GM12878 (cell line): ENCODE measurements around the gene AMPH. TPM values are rescaled to one million over a fixed set of nuclear protein-coding genes. Genes with fewer than 3 reads are reported as not detected.
"Not testable (repeated sequence)": the region's sequence is repeated elsewhere in the genome, so short reads cannot be mapped to it uniquely, and the experiment has no call there.

Source experiments
- ATAC-seq: fragments of 200-7000 bp; cut with Tn5 transposase; 3 replicates; pipeline ENCODE4 v1.9.1; 2020; ENCODE audit warnings: mild to moderate bottlenecking, moderate library complexity
- BruUV-seq: library from RNA; stranded (reverse); fragments of 400-500 nt; replicated peaks from 2 replicates; lab custom pipeline; 2021; lab: Mats Ljungman, UMichigan
- CTCF ChIA-PET: fragments of 300-600 bp; sonication (Branson Sonifier 250); formaldehyde crosslinking; extraction: SDS; loops from one replicate; lab custom pipeline; 2021; ENCODE audit warnings: inconsistent platforms; lab: Yijun Ruan, JAX
- POLR2A ChIA-PET: fragments of 350-600 bp; formaldehyde crosslinking; extraction: SDS; loops from one replicate; lab custom pipeline; 2021; ENCODE audit warnings: inconsistent platforms; lab: Charles Lee
- RAD21 ChIA-PET: fragments of 300-600 bp; sonication (Branson Sonifier 250); formaldehyde crosslinking; loops from one replicate; lab custom pipeline; 2023; ENCODE audit warnings: antibody characterized with exemption; ENCODE audit not compliant: unreplicated experiment; lab: Charles Lee
- SMC1A ChIA-PET: fragments of 300-600 bp; sonication (Branson Sonifier 250); formaldehyde crosslinking; loops from one replicate; lab custom pipeline; 2023; ENCODE audit not compliant: unreplicated experiment, uncharacterized antibody; lab: Charles Lee
- DNase-seq: peaks from one replicate; pipeline ENCODE4 v3.0.0-alpha.2; 2011; ENCODE audit warnings: low read depth, low spot score
- FAIRE-seq: peaks from 3 replicates; lab custom pipeline; 2011; peaks lifted over from hg19 to GRCh38; lab: Jason Lieb, UNC
- H2AFZ ChIP-seq: 2 replicates; pipeline ENCODE4 v1.6.0; 2011; ENCODE audit warnings: low read depth, low read length, control low read depth; ENCODE audit not compliant: control insufficient read depth
- H3K27ac ChIP-seq: 2 replicates; pipeline ENCODE4 v1.5.1; 2011; ENCODE audit warnings: control low read depth; ENCODE audit not compliant: control insufficient read depth, insufficient read depth
- H3K27me3 ChIP-seq, 2 experiments: replicated peaks in 1 of 2; 2 replicates each; pipeline versions ENCODE4 v1.6.0 to v1.6.1; 2011; ENCODE audit warnings: low read length in 1 of 2; ENCODE audit not compliant: control insufficient read depth in 2 of 2, insufficient read depth in 2 of 2
- H3K36me3 ChIP-seq, 2 experiments: 2 replicates each; pipeline ENCODE4 v1.5.1; 2011; ENCODE audit warnings: low read length in 1 of 2; ENCODE audit not compliant: control insufficient read depth in 2 of 2, insufficient read depth in 2 of 2
- H3K4me1 ChIP-seq: 2 replicates; pipeline ENCODE4 v1.6.1; 2011; ENCODE audit warnings: mild to moderate bottlenecking, low read length, moderate library complexity, mixed read lengths; ENCODE audit not compliant: control insufficient read depth, insufficient read depth
- H3K4me2 ChIP-seq: 2 replicates; pipeline ENCODE4 v1.6.0; 2011; ENCODE audit warnings: control low read depth; ENCODE audit not compliant: control insufficient read depth, insufficient read depth
- H3K4me3 ChIP-seq: fragments of 200-600 bp; sonication (generic); 2 replicates; pipeline ENCODE4 v1.5.1; 2016
- H3K79me2 ChIP-seq: 2 replicates; pipeline ENCODE4 v1.6.0; 2011; ENCODE audit warnings: low read length; ENCODE audit not compliant: control insufficient read depth, insufficient read depth
- H3K9ac ChIP-seq: 2 replicates; pipeline ENCODE4 v1.8.0; 2011; ENCODE audit warnings: low read length, control low read depth, mixed read lengths; ENCODE audit not compliant: control insufficient read depth, insufficient read depth
- H3K9me3 ChIP-seq: replicated peaks from 3 replicates; pipeline ENCODE4 v1.5.1; 2011; ENCODE audit warnings: mild to moderate bottlenecking, low read length; ENCODE audit not compliant: control insufficient read depth, insufficient read depth
- H4K20me1 ChIP-seq: 2 replicates; pipeline ENCODE4 v1.6.0; 2011; ENCODE audit not compliant: control insufficient read depth, insufficient read depth
- BHLHE40 ChIP-seq, 2 experiments: fragments of 450-650 bp in 1 of 2; IDR thresholded peaks; 2 replicates each; pipeline ENCODE4 v1.6.1; 2011 to 2017; ENCODE audit warnings: low read depth in 2 of 2, borderline replicate concordance in 1 of 2, improper control_type of control experiment in 1 of 2, low read length in 1 of 2, mild to moderate bottlenecking in 1 of 2
- CREB1 ChIP-seq: IDR thresholded peaks from 2 replicates; pipeline ENCODE4 v1.6.1; 2012; ENCODE audit warnings: low read depth, mild to moderate bottlenecking, inconsistent platforms
- CTCF ChIP-seq, 3 experiments: IDR thresholded peaks in 2 of 3; conservative IDR thresholded peaks in 1 of 3; 2 replicates each; pipeline ENCODE4 v1.5.1; 2011; ENCODE audit warnings: low read depth in 3 of 3, low read length in 3 of 3, mild to moderate bottlenecking in 3 of 3, control low read depth in 2 of 3, moderate library complexity in 2 of 3, inconsistent platforms in 1 of 3, mixed read lengths in 1 of 3; ENCODE audit not compliant: control insufficient read depth in 2 of 3, insufficient read depth in 1 of 3; ENCODE audit errors: extremely low read depth in 1 of 3
- IKZF1 ChIP-seq: fragments of 450-650 bp; conservative IDR thresholded peaks from 2 replicates; pipeline ENCODE4 v1.6.1; 2017; ENCODE audit warnings: antibody characterized with exemption, mild to moderate bottlenecking
- IKZF2 ChIP-seq, 2 experiments: fragments of 450-650 bp; IDR thresholded peaks; 2 replicates each; pipeline ENCODE4 v1.6.1; 2017; ENCODE audit warnings: mild to moderate bottlenecking in 2 of 2, moderate library complexity in 2 of 2
- RAD21 ChIP-seq: IDR thresholded peaks from 2 replicates; pipeline ENCODE4 v1.6.1; 2011; ENCODE audit warnings: mild to moderate bottlenecking, low read depth, low read length, moderate library complexity; ENCODE audit not compliant: insufficient read depth
- SPI1 ChIP-seq: IDR thresholded peaks from 2 replicates; pipeline ENCODE4 v1.6.1; 2011; ENCODE audit warnings: low read depth, mild to moderate bottlenecking, low read length, moderate library complexity, borderline replicate concordance; ENCODE audit not compliant: insufficient read depth
- YY1 ChIP-seq: IDR thresholded peaks from 2 replicates; pipeline ENCODE4 v1.6.1; 2011; ENCODE audit warnings: low read depth, mild to moderate bottlenecking, low read length
- WGBS: methylation state at CpG from one replicate; pipeline ENCODE4 v1.1.6; 2016; ENCODE audit warnings: low lambda C conversion rate; ENCODE audit not compliant: insufficient replicate concordance, insufficient coverage; ENCODE audit errors: missing lambda C conversion rate; 5-methylcytosine and 5-hydroxymethylcytosine counted together
- in situ Hi-C: fragments of 300-500 bp; cut with MboI; formaldehyde crosslinking; loops from 9 replicates; pipeline ENCODE4 v1.14.3; 2018; ENCODE audit warnings: mixed read lengths
- intact Hi-C: fragments of 100-400 bp; cut with micrococcal nuclease; formaldehyde crosslinking; loops from one replicate; pipeline ENCODE4 v1.14.2; 2022; ENCODE audit not compliant: unreplicated experiment
- polyA plus RNA-seq, 11 experiments: library from polyadenylated mRNA; depleted of rRNA in 4 of 11; unstranded in 6 of 11; stranded (reverse) in 5 of 11; fragments of >200 nt; fragmentation: Nextera tagmentation in 4 of 11; fragmentation: Illumina TruSeq in 1 of 11; extraction: Ambion mirVana in 4 of 11; extraction: Trizol in 1 of 11; gene quantifications; 1 replicate in 1 of 11; 2 replicates in 10 of 11; pipeline versions ENCODE4 v1.2.1 to v1.2.3, GENCODE V29; 2011 to 2016; ENCODE audit warnings: inconsistent platforms in 2 of 11, missing spikeins in 2 of 11, low read depth in 1 of 11
- total RNA-seq, 4 experiments: library from RNA; depleted of rRNA in 3 of 4; stranded (reverse); fragments of >200 nt in 3 of 4; fragmentation: Illumina TruSeq in 1 of 4; extraction: Trizol in 1 of 4; gene quantifications; 2 replicates each; pipeline versions ENCODE4 v1.2.1 to v1.2.3, GENCODE V29; 2013 to 2021

Gene AMPH
- total and polyA plus RNA-seq, 10 of the 15 experiments (the other 5 are each of a cell fraction or from before 2014, with no cell fraction given) = 0.03 to 0.24 (median 0.08) TPM; not detected in 2

DNA sequence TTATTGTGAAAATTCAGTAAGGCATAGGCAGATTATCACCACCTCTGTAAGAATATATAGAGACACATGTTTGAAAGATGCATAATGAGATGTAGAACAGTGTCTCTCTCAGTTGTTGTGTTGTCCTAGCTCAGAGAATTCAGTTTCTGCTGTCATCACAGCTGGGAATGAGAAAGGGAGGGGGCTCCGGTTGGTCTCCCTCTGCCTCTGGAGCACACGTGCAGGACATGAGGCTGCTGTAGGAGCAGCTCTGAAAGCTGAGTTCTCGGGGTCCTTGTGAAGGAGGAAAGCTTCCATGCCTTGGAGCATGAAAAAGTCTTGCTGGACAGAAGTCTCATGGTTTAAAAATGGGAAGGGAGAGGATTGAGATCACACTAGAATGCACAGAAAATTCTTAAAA lies 280.4 kb downstream of the AMPH start:
- peak overlapping the region; percentile 72 for H3K4me3 ChIP-seq
- H3K4me1 ChIP-seq, DNase-seq, H3K36me3 ChIP-seq, H4K20me1 ChIP-seq, H3K27me3 ChIP-seq, intact Hi-C loops, H3K9me3 ChIP-seq, BruUV-seq, H2AFZ ChIP-seq, H3K4me2 ChIP-seq, H3K79me2 ChIP-seq, POLR2A ChIA-PET, FAIRE-seq, ATAC-seq: not testable (repeated sequence)
- peak in 1 of 2 experiments; percentile 19; a peak in 1 of 4 replicates for TF ChIP-seq BHLHE40 (IDR thresholded peaks at IDR 0.05; ENCODE audit: borderline replicate concordance in 1 of 2, low read depth in 2 of 2, low read length in 1 of 2)
- WGBS = 0% methylated on average over 3 of the region's 3 CpGs
- RAD21 ChIA-PET = interaction anchor here (1.0 to 5.7 kb wide), 3 partner anchors 15 to 135 kb away, joined by 3 to 39 read pairs (median 5); no protein-coding TSS in a partner anchor
- SMC1A ChIA-PET = interaction anchor here (0.6 to 2.3 kb wide), 5 partner anchors 14 to 510 kb away, joined by 3 to 16 read pairs (median 3); no protein-coding TSS in a partner anchor
- peak overlapping the region; percentile 72 for H3K27ac ChIP-seq
- in situ Hi-C loops = loop anchor here (25.0 kb wide), 1 partner anchor 1387 kb away; no protein-coding TSS in a partner anchor
- peak overlapping the region; percentile 63 for H3K9ac ChIP-seq
- CTCF ChIA-PET = interaction anchor here (0.6 to 9.6 kb wide), 7 partner anchors 9 to 135 kb away, joined by 3 to 240 read pairs (median 4); no protein-coding TSS in a partner anchor

DNA sequence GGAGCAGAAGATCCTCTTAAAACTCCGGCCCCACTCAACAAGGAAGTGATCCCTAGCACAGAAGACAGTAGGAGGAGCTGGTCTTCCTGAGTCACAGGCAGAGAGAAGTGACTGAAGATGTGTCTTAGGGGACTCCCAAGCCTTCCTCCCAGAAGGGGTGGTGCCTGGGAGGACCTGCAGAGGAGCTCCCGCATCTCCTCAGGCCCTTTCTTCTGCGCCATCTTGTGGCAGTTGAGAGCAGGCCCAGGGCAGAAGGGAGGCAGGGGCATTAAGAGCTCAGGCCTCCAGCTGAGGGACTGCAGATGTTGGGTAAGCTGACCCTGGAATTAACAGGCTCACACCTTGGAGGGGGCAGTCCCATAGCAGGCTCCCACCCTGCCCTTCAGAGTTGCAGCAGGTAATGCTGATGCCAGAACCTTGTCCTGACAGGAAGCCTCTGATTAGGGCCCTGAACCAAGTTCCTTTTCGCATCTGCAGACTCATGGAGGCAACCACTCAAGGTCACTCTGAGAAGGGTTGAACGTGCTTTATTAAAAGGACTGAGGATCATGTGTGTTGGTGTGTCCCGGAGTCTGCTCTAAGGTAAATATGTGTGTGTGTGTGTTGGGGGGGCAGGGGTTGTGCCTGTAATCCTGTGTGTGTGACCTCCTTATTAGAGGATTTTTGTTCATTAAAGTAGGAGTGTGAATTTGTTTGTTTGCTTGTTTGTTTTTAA lies 281.1 kb downstream of the AMPH start:
- Histone ChIP-seq H3K9ac (peak overlapping the region; percentile 63), H3K4me3 (peak overlapping the region; percentile 72), H3K4me2 (peak overlapping the region; percentile 59), H3K27ac (peak overlapping the region; percentile 72), H2AFZ (peak overlapping the region; percentile 34; the same call in 1 of the 2 replicates)
- 4% methylated on average over 6 of the region's 6 CpGs for WGBS
- H3K36me3 ChIP-seq, H3K9me3 ChIP-seq, intact Hi-C loops, H3K4me1 ChIP-seq, DNase-seq, H3K79me2 ChIP-seq, BruUV-seq, H3K27me3 ChIP-seq, H4K20me1 ChIP-seq: not testable (repeated sequence)
- ChIA-PET SMC1A (interaction anchor here (1.1 to 2.3 kb wide), 4 partner anchors 14 to 21 kb away, joined by 3 to 16 read pairs (median 4); no protein-coding TSS in a partner anchor), CTCF (interaction anchor here (0.7 to 9.6 kb wide), 10 partner anchors 8 to 241 kb away, joined by 3 to 240 read pairs (median 4); no protein-coding TSS in a partner anchor), RAD21 (interaction anchor here (0.7 to 5.7 kb wide), 7 partner anchors 8 to 134 kb away, joined by 3 to 39 read pairs (median 3); no protein-coding TSS in a partner anchor), POLR2A (interaction anchor here (1.1 kb wide), 1 partner anchor 166 kb away, joined by 4 read pairs; no protein-coding TSS in a partner anchor)
- peak; percentile 52 for FAIRE-seq
- TF ChIP-seq IKZF2 (IDR thresholded peaks at IDR 0.05) (peak in 1 of 2 experiments; percentile 55; a peak in 1 of 4 replicates), CTCF (IDR thresholded peaks at IDR 0.05 in 2 of 3, conservative IDR thresholded peaks at IDR 0.05 in 1 of 3; ENCODE audit: control insufficient read depth in 2 of 3, extremely low read depth in 1 of 3, insufficient read depth in 1 of 3, low read depth in 3 of 3, low read length in 3 of 3) (peak; percentile 16 to 38 (median 28); a peak in 3 of 6 replicates), YY1 (0 out of 2 replicates have a peak, but pooled peaks have one; percentile 25), CREB1 (0 out of 2 replicates have a peak, but pooled peaks have one; percentile 7), IKZF1 (0 out of 2 replicates have a peak, but pooled peaks have one; percentile 24), RAD21 (0 out of 2 replicates have a peak, but pooled peaks have one; percentile 18), SPI1 (peak; percentile 49)
- peak; percentile 83 for ATAC-seq
- in situ Hi-C loops = loop anchor here (25.0 kb wide), 2 partner anchors 138 to 1387 kb away; no protein-coding TSS in a partner anchor
